ENCODE data around the gene TUBGCP4. TPM values are rescaled to one million over a fixed set of nuclear protein-coding genes. Genes with fewer than 3 reads are reported as not detected.

The TUBGCP4 gene
- total and polyA plus RNA-seq, 9 of the 15 experiments (the other 6 are each of a cell fraction or from before 2014, with no cell fraction given), result 10.7 to 50.2 (median 29.6) TPM

DNA sequence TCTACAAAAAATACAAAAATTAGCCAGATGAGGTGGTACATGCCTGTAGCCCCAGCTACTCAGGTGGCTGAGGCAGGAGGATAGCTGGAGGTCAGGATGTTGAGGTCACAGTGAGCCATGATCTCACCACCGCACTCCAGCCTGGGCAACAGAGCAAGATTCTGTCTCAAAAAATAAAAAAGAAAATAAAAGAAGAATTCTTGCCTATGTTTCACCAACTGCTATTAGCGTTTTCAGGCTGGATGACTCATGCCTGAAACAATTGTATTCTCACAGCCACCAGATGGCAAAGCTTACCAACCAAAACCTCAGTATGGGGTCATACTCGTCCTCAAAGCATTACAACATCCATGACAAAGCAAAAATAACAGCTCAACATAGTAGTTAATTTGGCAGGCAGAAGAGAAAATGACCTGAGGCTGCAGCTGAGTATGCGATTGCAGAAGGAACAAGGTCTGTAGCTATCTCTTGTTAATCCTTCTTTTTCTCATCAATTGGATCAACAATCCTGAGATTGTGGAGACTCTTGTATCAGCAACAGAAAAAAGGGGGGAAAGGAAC is 69.9 kb downstream of the TUBGCP4 start (continued):
- TF ChIP-seq, protein P1, sequence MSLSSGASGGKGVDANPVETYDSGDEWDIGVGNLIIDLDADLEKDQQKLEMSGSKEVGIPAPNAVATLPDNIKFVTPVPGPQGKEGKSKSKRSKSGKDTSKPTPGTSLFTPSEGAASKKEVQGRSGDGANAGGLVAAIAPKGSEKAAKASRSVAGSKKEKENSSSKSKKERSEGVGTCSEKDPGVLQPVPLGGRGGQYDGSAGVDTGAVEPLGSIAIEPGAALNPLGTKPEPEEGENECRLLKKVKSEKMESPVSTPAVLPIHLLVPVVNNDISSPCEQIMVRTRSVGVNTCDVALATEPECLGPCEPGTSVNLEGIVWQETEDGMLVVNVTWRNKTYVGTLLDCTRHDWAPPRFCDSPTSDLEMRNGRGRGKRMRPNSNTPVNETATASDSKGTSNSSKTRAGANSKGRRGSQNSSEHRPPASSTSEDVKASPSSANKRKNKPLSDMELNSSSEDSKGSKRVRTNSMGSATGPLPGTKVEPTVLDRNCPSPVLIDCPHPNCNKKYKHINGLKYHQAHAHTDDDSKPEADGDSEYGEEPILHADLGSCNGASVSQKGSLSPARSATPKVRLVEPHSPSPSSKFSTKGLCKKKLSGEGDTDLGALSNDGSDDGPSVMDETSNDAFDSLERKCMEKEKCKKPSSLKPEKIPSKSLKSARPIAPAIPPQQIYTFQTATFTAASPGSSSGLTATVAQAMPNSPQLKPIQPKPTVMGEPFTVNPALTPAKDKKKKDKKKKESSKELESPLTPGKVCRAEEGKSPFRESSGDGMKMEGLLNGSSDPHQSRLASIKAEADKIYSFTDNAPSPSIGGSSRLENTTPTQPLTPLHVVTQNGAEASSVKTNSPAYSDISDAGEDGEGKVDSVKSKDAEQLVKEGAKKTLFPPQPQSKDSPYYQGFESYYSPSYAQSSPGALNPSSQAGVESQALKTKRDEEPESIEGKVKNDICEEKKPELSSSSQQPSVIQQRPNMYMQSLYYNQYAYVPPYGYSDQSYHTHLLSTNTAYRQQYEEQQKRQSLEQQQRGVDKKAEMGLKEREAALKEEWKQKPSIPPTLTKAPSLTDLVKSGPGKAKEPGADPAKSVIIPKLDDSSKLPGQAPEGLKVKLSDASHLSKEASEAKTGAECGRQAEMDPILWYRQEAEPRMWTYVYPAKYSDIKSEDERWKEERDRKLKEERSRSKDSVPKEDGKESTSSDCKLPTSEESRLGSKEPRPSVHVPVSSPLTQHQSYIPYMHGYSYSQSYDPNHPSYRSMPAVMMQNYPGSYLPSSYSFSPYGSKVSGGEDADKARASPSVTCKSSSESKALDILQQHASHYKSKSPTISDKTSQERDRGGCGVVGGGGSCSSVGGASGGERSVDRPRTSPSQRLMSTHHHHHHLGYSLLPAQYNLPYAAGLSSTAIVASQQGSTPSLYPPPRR (CRISPR knock-in tag; IDR thresholded peaks at IDR 0.05; ENCODE audit: borderline replicate concordance), result no peak
- TF ChIP-seq XRCC5 (IDR thresholded peaks at IDR 0.05; ENCODE audit: low read depth, low read length), result no peak
- no peak for TF ChIP-seq NFIX (CRISPR knock-in tag; IDR thresholded peaks at IDR 0.05; ENCODE audit: low read depth)
- TF ChIP-seq BRD9 (IDR thresholded peaks at IDR 0.05; ENCODE audit: low read depth, partially characterized antibody), result peak; percentile 82
- TF ChIP-seq RNF2 (IDR thresholded peaks at IDR 0.05), result no peak
- TF ChIP-seq ATF1 (CRISPR knock-in tag; IDR thresholded peaks at IDR 0.05), result no peak
- peak; percentile 65 for TF ChIP-seq ATF1 (tag; IDR thresholded peaks at IDR 0.05)
- TF ChIP-seq CREM (IDR thresholded peaks at IDR 0.05; ENCODE audit: low read depth), result peak; percentile 63
- TF ChIP-seq, protein P2, sequence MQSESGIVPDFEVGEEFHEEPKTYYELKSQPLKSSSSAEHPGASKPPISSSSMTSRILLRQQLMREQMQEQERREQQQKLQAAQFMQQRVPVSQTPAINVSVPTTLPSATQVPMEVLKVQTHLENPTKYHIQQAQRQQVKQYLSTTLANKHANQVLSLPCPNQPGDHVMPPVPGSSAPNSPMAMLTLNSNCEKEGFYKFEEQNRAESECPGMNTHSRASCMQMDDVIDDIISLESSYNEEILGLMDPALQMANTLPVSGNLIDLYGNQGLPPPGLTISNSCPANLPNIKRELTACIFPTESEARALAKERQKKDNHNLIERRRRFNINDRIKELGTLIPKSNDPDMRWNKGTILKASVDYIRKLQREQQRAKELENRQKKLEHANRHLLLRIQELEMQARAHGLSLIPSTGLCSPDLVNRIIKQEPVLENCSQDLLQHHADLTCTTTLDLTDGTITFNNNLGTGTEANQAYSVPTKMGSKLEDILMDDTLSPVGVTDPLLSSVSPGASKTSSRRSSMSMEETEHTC (IDR thresholded peaks at IDR 0.05), result no peak
- TF ChIP-seq FOXK2 (conservative IDR thresholded peaks at IDR 0.05 in 1 of 2, IDR thresholded peaks at IDR 0.05 in 1 of 2; ENCODE audit: low read depth in 2 of 2), result peak in 1 of 2 experiments; percentile 56; a peak in 1 of 4 replicates
- no peak for TF ChIP-seq HDAC2 (IDR thresholded peaks at IDR 0.05)
- no peak for TF ChIP-seq EGR1 (conservative IDR thresholded peaks at IDR 0.05)
- TF ChIP-seq RCOR1 (IDR thresholded peaks at IDR 0.05; ENCODE audit: borderline replicate concordance in 1 of 2, low read depth in 2 of 2, low read length in 2 of 2), result peak in 1 of 2 experiments; percentile 74; a peak in 1 of 4 replicates
- TF ChIP-seq, protein P3, sequence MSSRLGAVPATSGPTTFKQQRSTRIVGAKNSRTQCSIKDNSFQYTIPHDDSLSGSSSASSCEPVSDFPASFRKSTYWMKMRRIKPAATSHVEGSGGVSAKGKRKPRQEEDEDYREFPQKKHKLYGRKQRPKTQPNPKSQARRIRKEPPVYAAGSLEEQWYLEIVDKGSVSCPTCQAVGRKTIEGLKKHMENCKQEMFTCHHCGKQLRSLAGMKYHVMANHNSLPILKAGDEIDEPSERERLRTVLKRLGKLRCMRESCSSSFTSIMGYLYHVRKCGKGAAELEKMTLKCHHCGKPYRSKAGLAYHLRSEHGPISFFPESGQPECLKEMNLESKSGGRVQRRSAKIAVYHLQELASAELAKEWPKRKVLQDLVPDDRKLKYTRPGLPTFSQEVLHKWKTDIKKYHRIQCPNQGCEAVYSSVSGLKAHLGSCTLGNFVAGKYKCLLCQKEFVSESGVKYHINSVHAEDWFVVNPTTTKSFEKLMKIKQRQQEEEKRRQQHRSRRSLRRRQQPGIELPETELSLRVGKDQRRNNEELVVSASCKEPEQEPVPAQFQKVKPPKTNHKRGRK (tag; IDR thresholded peaks at IDR 0.05), result no peak
- TF ChIP-seq CAMTA2 (CRISPR knock-in tag; conservative IDR thresholded peaks at IDR 0.05), result no peak
- TF ChIP-seq, protein P4, sequence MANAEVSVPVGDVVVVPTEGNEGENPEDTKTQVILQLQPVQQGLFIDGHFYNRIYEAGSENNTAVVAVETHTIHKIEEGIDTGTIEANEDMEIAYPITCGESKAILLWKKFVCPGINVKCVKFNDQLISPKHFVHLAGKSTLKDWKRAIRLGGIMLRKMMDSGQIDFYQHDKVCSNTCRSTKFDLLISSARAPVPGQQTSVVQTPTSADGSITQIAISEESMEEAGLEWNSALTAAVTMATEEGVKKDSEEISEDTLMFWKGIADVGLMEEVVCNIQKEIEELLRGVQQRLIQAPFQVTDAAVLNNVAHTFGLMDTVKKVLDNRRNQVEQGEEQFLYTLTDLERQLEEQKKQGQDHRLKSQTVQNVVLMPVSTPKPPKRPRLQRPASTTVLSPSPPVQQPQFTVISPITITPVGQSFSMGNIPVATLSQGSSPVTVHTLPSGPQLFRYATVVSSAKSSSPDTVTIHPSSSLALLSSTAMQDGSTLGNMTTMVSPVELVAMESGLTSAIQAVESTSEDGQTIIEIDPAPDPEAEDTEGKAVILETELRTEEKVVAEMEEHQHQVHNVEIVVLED (CRISPR knock-in tag; IDR thresholded peaks at IDR 0.05), result no peak
- TF ChIP-seq HDGF (IDR thresholded peaks at IDR 0.05), result peak; percentile 78; the same call in 1 of the 2 replicates
- TF ChIP-seq, protein P5, sequence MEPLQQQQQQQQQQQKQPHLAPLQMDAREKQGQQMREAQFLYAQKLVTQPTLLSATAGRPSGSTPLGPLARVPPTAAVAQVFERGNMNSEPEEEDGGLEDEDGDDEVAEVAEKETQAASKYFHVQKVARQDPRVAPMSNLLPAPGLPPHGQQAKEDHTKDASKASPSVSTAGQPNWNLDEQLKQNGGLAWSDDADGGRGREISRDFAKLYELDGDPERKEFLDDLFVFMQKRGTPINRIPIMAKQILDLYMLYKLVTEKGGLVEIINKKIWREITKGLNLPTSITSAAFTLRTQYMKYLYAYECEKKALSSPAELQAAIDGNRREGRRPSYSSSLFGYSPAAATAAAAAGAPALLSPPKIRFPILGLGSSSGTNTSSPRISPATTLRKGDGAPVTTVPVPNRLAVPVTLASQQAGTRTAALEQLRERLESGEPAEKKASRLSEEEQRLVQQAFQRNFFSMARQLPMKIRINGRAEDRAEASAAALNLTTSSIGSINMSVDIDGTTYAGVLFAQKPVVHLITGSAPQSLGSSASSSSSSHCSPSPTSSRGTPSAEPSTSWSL (CRISPR knock-in tag; IDR thresholded peaks at IDR 0.05; ENCODE audit: borderline replicate concordance), result no peak
- TF ChIP-seq ZNF780A (CRISPR knock-in tag; IDR thresholded peaks at IDR 0.05), result no peak

Measured in K562 (cell line).